PFSK-1 (cell line): ENCODE data around the gene CYS1.

Experiments used
- POLR2AphosphoS5 ChIP-seq: IDR thresholded peaks from 2 replicates; pipeline ENCODE4 v1.6.1; 2012; ENCODE audit warnings: low read depth, mild to moderate bottlenecking, control low read depth, low read length, moderate library complexity
- REST ChIP-seq, 2 experiments: IDR thresholded peaks; 2 replicates each; pipeline versions ENCODE4 v1.6.1 to v1.8.0; 2011 to 2012; ENCODE audit warnings: low read depth in 2 of 2, low read length in 2 of 2, control low read depth in 1 of 2, inconsistent platforms in 1 of 2, mild to moderate bottlenecking in 1 of 2, moderate library complexity in 1 of 2; ENCODE audit not compliant: insufficient read depth in 1 of 2
- SIN3A ChIP-seq: IDR thresholded peaks from 2 replicates; pipeline ENCODE4 v1.6.1; 2012; ENCODE audit warnings: mild to moderate bottlenecking, low read length, moderate library complexity, borderline replicate concordance; ENCODE audit not compliant: insufficient read depth

GRCh38 chr2:10041711-10042110 is 38.5 kb downstream of the CYS1 start:
- no peak for TF ChIP-seq REST (IDR thresholded peaks at IDR 0.05; ENCODE audit: insufficient read depth in 1 of 2, low read depth in 2 of 2, low read length in 2 of 2)
- no peak for TF ChIP-seq SIN3A
- TF ChIP-seq POLR2AphosphoS5 = no peak
